ENCODE results near the gene TINAG. TPM values are rescaled to one million over a fixed set of nuclear protein-coding genes. Genes with fewer than 3 reads are reported as not detected.

The TINAG gene
- total RNA-seq, 1 donor from 2014 or later: 8.8 TPM

GRCh38 chr6:54427396-54427937 is 119.2 kb downstream of the TINAG start:
- no peak for DNase-seq (ENCODE audit: low spot score)

GRCh38 chr6:54428431-54428830 is 120.2 kb downstream of the TINAG start:
- DNase-seq (ENCODE audit: low spot score): no peak

GRCh38 chr6:54431466-54431865 is 123.2 kb downstream of the TINAG start:
- DNase-seq (ENCODE audit: low spot score): no peak

Other genes starting within 250 kb of the TINAG start
- 0.20 TPM for gene MLIP, start 197.0 kb upstream of the TINAG start, total RNA-seq

All from mucosa of gallbladder (tissue), 1 donor.